ENCODE measurements around the gene SPATA32.

Gene SPATA32

GRCh38 chr17:45238155-45238774 lies 23.6 kb downstream of the SPATA32 start:
- TF ChIP-seq FOXP2 (optimal IDR thresholded peaks at IDR 0.05; ENCODE audit: borderline replicate concordance, extremely low read depth, extremely low read length, insufficient read depth) (no peak), TAF1 (IDR thresholded peaks at IDR 0.05; ENCODE audit: borderline replicate concordance, insufficient read depth, low read length) (no peak), POLR2AphosphoS5 (IDR thresholded peaks at IDR 0.05; ENCODE audit: low read depth, low read length) (no peak), SIN3A (IDR thresholded peaks at IDR 0.05; ENCODE audit: borderline replicate concordance, insufficient read depth, low read length) (no peak), REST (IDR thresholded peaks at IDR 0.05; ENCODE audit: insufficient read depth in 1 of 2, low read depth in 2 of 2, low read length in 2 of 2) (no peak)

- TF ChIP-seq POLR2AphosphoS5 (IDR thresholded peaks at IDR 0.05; ENCODE audit: low read depth, low read length) (no peak), REST (IDR thresholded peaks at IDR 0.05; ENCODE audit: insufficient read depth in 1 of 2, low read depth in 2 of 2, low read length in 2 of 2) (no peak), FOXP2 (optimal IDR thresholded peaks at IDR 0.05; ENCODE audit: borderline replicate concordance, extremely low read depth, extremely low read length, insufficient read depth) (no peak), TAF1 (IDR thresholded peaks at IDR 0.05; ENCODE audit: borderline replicate concordance, insufficient read depth, low read length) (no peak), SIN3A (IDR thresholded peaks at IDR 0.05; ENCODE audit: borderline replicate concordance, insufficient read depth, low read length) (no peak)
Observed at GRCh38 chr17:45237686-45238085, 24.2 kb downstream of the SPATA32 start.

GRCh38 chr17:45236282-45236606 lies 25.6 kb downstream of the SPATA32 start:
- TF ChIP-seq REST (IDR thresholded peaks at IDR 0.05; ENCODE audit: insufficient read depth in 1 of 2, low read depth in 2 of 2, low read length in 2 of 2) (no peak), SIN3A (IDR thresholded peaks at IDR 0.05; ENCODE audit: borderline replicate concordance, insufficient read depth, low read length) (no peak), TAF1 (IDR thresholded peaks at IDR 0.05; ENCODE audit: borderline replicate concordance, insufficient read depth, low read length) (no peak), FOXP2 (optimal IDR thresholded peaks at IDR 0.05; ENCODE audit: borderline replicate concordance, extremely low read depth, extremely low read length, insufficient read depth) (no peak), POLR2AphosphoS5 (IDR thresholded peaks at IDR 0.05; ENCODE audit: low read depth, low read length) (no peak)

- no peak for TF ChIP-seq FOXP2 (optimal IDR thresholded peaks at IDR 0.05; ENCODE audit: borderline replicate concordance, extremely low read depth, extremely low read length, insufficient read depth)
- no peak for TF ChIP-seq SIN3A (IDR thresholded peaks at IDR 0.05; ENCODE audit: borderline replicate concordance, insufficient read depth, low read length)
- no peak for TF ChIP-seq REST (IDR thresholded peaks at IDR 0.05; ENCODE audit: insufficient read depth in 1 of 2, low read depth in 2 of 2, low read length in 2 of 2)
- TF ChIP-seq TAF1 (IDR thresholded peaks at IDR 0.05; ENCODE audit: borderline replicate concordance, insufficient read depth, low read length) = no peak
- no peak for TF ChIP-seq POLR2AphosphoS5 (IDR thresholded peaks at IDR 0.05; ENCODE audit: low read depth, low read length)
Observed at GRCh38 chr17:45235416-45236281, 26.2 kb downstream of the SPATA32 start.

All from PFSK-1 (cell line).